SIG-M5 (cell line): Measurements from ENCODE around the gene TOR4A.
"Not testable (repeated sequence)": the region's sequence is repeated elsewhere in the genome, so short reads cannot be mapped to it uniquely, and the experiment has no call there.

Experiments used
- DNase-seq: peaks from one replicate; lab custom pipeline; 2025; lab: John Stamatoyannopoulos, UW

TOR4A gene

GRCh38 chr9:137319011-137319738 lies 41.6 kb downstream of the TOR4A start:
- DNase-seq, result no peak

GRCh38 chr9:137319739-137320551 lies 42.4 kb downstream of the TOR4A start:
- DNase-seq, result no peak

- DNase-seq, result no peak
Observed at GRCh38 chr9:137320555-137321384, 43.2 kb downstream of the TOR4A start.

- no peak for DNase-seq
Observed at GRCh38 chr9:137321726-137322361, 44.3 kb downstream of the TOR4A start.

DNA sequence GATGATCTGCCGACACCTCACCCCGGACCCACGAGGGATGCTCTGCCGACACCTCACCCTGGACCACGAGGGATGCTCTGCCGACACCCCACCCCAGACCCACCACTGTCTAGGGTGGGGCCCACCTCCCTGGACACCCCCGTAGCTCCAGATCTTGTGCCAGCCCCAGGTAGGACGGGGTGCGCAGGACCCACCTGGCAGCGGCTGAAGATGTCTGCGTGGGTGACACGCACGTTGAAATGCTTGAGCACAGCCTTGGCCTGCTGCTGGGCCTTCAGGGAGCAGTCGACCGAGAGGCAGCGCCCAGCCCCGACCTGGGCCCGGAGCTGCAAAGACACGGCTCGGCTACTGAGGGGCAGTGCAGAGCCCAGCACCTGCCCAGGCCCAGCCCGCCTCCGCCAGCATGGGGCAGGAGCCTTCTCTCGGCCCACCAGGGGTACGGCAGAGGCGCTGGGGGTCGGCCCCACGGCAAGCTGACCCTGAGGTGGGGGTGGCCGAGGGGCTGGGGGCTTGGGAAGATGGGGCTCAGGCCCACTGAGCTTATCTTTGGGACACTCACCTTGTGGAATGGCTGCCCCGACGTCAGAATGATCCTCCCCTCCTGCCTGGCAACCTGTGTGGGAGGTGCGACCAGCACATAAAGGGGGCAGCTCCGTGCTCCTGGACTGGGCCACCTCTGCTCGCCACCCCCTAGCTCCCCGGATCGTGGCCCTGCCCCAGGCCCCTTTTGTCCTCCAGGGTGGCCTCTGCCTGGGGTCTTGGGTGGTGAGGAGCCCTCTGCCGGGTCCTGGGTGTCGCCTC lies 46.2 kb downstream of the TOR4A start:
- DNase-seq, result no peak

DNA sequence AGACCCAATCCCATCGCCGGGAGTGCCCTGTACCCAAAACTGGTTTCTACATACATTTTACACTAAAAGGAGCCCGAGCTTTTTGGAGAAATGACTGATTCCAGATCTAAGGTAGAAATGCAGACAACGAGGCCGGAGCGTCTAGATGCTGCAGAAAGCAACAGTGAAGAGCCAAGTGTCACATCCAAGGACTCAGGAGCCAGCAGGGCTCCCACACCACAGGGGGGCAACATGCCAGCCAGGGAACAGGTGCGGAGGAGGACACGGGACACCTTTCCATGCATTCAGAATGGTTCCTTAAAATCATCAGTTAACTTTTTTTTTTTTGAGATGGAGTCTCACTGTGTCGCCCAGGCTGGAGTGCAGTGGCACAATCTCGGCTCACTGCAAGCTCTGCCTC lies 47.6 kb downstream of the TOR4A start:
- no peak for DNase-seq

DNA sequence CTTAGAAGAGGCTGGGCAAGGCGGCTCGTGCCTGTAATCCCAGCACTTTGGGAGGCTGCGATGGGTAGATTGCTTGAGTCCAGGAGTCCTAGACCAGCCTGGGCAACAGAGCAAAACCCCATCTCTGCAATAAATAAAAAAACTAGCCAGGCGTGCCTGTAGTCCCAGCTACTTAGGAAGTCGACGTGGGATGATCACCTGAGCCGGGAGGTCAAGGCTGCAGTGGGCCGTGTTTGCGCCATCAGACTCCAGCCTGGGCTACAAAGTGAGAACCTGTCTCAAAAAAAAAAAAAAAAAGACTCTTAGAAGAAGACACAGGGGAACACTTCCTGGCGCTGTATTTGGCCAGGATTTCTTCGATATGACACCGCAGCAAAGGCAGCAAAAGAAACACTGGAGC lies 48.3 kb downstream of the TOR4A start:
- no peak for DNase-seq

- DNase-seq, result no peak
Observed at GRCh38 chr9:137326445-137327065, 49.0 kb downstream of the TOR4A start.

DNA sequence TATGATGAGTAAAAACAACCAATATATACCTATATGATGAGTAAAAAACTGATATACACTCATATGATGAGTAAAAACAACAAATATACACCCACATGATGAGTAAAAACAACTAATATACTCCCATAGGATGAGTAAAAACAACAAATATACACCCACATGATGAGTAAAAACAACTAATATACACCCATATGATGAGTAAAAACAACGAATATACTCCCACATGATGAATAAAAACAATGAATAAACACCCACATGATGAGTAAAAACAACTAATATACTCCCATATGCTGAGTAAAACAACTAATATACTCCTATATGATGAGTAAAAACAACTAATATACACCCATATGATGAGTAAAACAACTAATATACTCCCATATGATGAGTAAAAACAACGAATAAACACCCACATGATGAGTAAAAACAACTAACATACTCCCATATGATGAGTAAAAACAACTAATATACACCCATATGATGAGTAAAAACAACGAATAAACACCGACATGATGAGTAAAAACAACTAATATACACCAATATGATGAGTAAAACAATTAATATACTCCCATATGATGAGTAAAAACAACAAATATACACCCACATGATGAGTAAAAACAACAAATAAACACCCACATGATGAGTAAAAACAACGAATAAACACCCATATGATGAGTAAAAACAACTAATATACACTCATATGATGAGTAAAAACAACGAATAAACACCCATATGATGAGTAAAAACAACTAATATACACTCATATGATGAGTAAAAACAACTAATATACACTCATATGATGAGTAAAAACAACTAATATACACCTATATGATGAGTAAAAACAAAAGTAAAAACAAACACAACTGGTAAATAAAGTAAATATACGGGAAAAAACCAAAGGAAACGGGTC lies 50.4 kb downstream of the TOR4A start:
- not testable (repeated sequence) for DNase-seq

DNA sequence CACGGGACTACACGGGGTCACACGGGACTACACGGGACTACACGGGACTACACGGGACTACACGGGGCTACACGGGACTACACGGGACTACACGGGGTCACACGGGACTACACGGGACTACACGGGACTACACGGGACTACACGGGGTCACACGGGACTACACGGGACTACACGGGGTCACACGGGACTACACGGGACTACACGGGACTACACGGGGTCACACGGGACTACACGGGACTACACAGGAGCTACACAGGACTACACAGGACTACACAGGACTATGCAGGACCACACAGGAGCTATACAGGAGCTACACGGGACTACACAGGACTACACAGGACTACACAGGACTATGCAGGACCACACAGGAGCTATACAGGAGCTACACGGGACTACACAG lies 52.1 kb downstream of the TOR4A start:
- not testable (repeated sequence) for DNase-seq

DNA sequence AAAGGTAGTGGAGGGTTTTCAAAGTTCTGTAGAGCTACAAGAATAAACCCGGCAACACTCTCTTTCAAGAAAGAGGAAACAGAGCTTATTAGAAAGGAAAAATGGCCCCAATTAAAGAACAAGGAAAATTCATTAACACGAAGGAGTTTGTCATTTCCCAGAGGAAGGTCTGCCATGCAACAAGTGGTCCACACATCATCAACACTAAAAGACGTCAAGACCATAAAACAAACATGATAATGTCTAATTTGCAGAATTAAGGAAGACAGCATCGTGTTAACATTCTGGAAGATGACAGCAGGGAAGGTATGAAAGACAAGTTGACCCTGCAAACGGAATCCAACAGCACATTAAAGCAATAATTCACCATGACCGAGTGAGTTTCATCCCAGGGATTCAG lies 53.2 kb downstream of the TOR4A start:
- no peak for DNase-seq

- DNase-seq, result no peak
Observed at GRCh38 chr9:137331929-137332328, 54.4 kb downstream of the TOR4A start.
